ENCODE data around the gene LAMTOR1.
A peak's percentile ranks its signal among the peaks of the same experiment; 100 is the strongest.

Gene LAMTOR1

GRCh38 chr11:72100462-72100861 lies 2.6 kb downstream of the LAMTOR1 start:
- Histone ChIP-seq H3K27me3 (ENCODE audit: control insufficient read depth in 3 of 3, insufficient read depth in 3 of 3, low read depth in 1 of 3, low read length in 3 of 3) (no peaks in the 10 kb centered on the region), H2BK5ac (ENCODE audit: low read length) (no peak overlapping the region), H2BK120ac (ENCODE audit: low read depth, low read length) (no peak overlapping the region), H3K9me3 (replicated peaks in 1 of 2; ENCODE audit: control insufficient read depth in 2 of 2, insufficient read depth in 1 of 2, low read depth in 1 of 2, low read length in 2 of 2) (no peaks in the 10 kb centered on the region), H3K23ac (ENCODE audit: low read depth, low read length, poor library complexity) (no peak overlapping the region), H4K91ac (ENCODE audit: low read depth, low read length, poor library complexity) (no peak overlapping the region), H2AFZ (ENCODE audit: low read length) (no peak overlapping the region), H3K79me1 (ENCODE audit: low read depth, low read length) (peaks cover 4% of the 10 kb centered on the region), H3K14ac (ENCODE audit: low read length) (no peak overlapping the region), H2BK15ac (ENCODE audit: low read length) (no peak overlapping the region), H3K9ac (ENCODE audit: low read depth, low read length, poor library complexity) (no peak overlapping the region), H2AK5ac (ENCODE audit: low read depth, low read length) (no peak overlapping the region), H3K27ac (replicated peaks; ENCODE audit: low read length) (no peak overlapping the region), H3K36me3 (replicated peaks in 1 of 2; ENCODE audit: control insufficient read depth in 2 of 2, insufficient read depth in 2 of 2, low read length in 2 of 2) (peaks cover 23 to 58% of the 10 kb centered on the region in 2 donors), H2BK12ac (ENCODE audit: low read length) (no peak overlapping the region), H3K18ac (ENCODE audit: low read length) (no peak overlapping the region), H3K4me2 (ENCODE audit: insufficient read depth, low read length, poor library complexity, severe bottlenecking) (no peak overlapping the region), H3K4me1 (ENCODE audit: control insufficient read depth in 2 of 2, insufficient read depth in 1 of 2, low read depth in 1 of 2, low read length in 2 of 2) (peaks cover 9 to 11% of the 10 kb centered on the region in 2 donors), H3K4me3 (ENCODE audit: low read length in 2 of 2) (no peak overlapping the region), H4K8ac (ENCODE audit: low read depth, low read length) (no peak overlapping the region), H3K4ac (ENCODE audit: low read length) (no peak overlapping the region)
- WGBS, 2 donors (ENCODE audit: extremely low coverage in 2 of 2, insufficient read length in 2 of 2, insufficient replicate concordance in 1 of 2): no CpG with 5 or more reads among the region's 1 CpG
- DNase-seq (ENCODE audit: low spot score): no peak

DNA sequence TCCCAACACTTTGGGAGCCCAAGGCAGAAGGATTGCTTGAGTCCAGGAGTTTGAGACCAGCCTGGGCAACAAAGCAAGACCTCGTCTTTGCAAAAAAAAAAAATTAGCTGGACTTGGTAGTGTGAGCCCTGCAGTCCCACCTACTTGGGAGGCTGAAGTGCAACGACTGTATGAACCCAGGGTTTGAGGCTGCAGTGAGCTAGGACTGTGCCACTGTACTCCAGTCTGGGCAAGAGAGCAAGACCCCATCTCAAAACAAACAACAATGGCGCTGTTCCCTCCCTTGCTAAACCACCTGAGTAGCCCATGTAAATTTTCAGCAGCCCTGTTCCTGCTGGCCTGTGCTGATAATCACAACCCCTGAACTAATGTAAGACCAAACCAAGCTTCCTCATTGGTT lies 3.1 kb downstream of the LAMTOR1 start:
- DNase-seq (ENCODE audit: low spot score): no peak
- H4K8ac ChIP-seq (ENCODE audit: low read depth, low read length): no peak overlapping the region
- H3K36me3 ChIP-seq (replicated peaks in 1 of 2; ENCODE audit: control insufficient read depth in 2 of 2, insufficient read depth in 2 of 2, low read length in 2 of 2): peaks cover 26 to 63% of the 10 kb centered on the region in 2 donors
- no peak overlapping the region for H2BK120ac ChIP-seq (ENCODE audit: low read depth, low read length)
- no peaks in the 10 kb centered on the region for H3K27me3 ChIP-seq (ENCODE audit: control insufficient read depth in 3 of 3, insufficient read depth in 3 of 3, low read depth in 1 of 3, low read length in 3 of 3)
- no peak overlapping the region for H2AFZ ChIP-seq (ENCODE audit: low read length)
- H2BK5ac ChIP-seq (ENCODE audit: low read length): no peak overlapping the region
- no peak overlapping the region for H3K27ac ChIP-seq (replicated peaks; ENCODE audit: low read length)
- no peak overlapping the region for H3K14ac ChIP-seq (ENCODE audit: low read length)
- peaks cover 4% of the 10 kb centered on the region for H3K79me1 ChIP-seq (ENCODE audit: low read depth, low read length)
- no peak overlapping the region for H3K9ac ChIP-seq (ENCODE audit: low read depth, low read length, poor library complexity)
- H2AK5ac ChIP-seq (ENCODE audit: low read depth, low read length): no peak overlapping the region
- H3K4ac ChIP-seq (ENCODE audit: low read length): no peak overlapping the region
- H3K9me3 ChIP-seq (replicated peaks in 1 of 2; ENCODE audit: control insufficient read depth in 2 of 2, insufficient read depth in 1 of 2, low read depth in 1 of 2, low read length in 2 of 2): no peaks in the 10 kb centered on the region
- H3K4me2 ChIP-seq (ENCODE audit: insufficient read depth, low read length, poor library complexity, severe bottlenecking): no peak overlapping the region
- no CpG with 5 or more reads among the region's 3 CpGs for WGBS, 2 donors (ENCODE audit: extremely low coverage in 2 of 2, insufficient read length in 2 of 2, insufficient replicate concordance in 1 of 2)
- no peak overlapping the region for H3K23ac ChIP-seq (ENCODE audit: low read depth, low read length, poor library complexity)
- H2BK15ac ChIP-seq (ENCODE audit: low read length): no peak overlapping the region
- H2BK12ac ChIP-seq (ENCODE audit: low read length): no peak overlapping the region
- H4K91ac ChIP-seq (ENCODE audit: low read depth, low read length, poor library complexity): no peak overlapping the region
- peaks cover 9 to 11% of the 10 kb centered on the region in 2 donors for H3K4me1 ChIP-seq (ENCODE audit: control insufficient read depth in 2 of 2, insufficient read depth in 1 of 2, low read depth in 1 of 2, low read length in 2 of 2)
- no peak overlapping the region for H3K4me3 ChIP-seq (ENCODE audit: low read length in 2 of 2)
- no peak overlapping the region for H3K18ac ChIP-seq (ENCODE audit: low read length)

DNA sequence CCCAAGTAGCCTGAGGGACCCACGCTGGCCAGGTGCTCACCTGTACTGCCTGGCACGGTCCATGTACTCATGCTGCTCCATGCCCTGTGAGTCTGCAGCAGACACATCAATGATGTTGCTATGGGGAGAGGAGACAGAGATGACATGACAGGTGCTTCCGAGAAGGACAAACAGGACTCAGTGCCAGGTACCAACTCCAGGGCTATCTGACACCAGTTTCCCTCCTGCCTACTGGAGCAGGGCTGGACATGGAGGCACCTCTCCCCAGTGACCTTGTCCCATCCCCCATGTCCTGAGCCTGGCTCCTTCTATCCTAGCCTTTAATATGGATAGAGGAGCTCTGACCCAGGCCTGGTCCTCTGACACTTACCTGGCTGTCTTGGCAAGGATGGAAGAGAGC lies 4.4 kb downstream of the LAMTOR1 start:
- Histone ChIP-seq H2AK5ac (ENCODE audit: low read depth, low read length) (no peak overlapping the region), H3K4me3 (ENCODE audit: low read length in 2 of 2) (peak overlapping the region in 1 of 2 donors; percentile 39), H2BK15ac (ENCODE audit: low read length) (no peak overlapping the region), H3K36me3 (replicated peaks in 1 of 2; ENCODE audit: control insufficient read depth in 2 of 2, insufficient read depth in 2 of 2, low read length in 2 of 2) (peaks cover 30 to 73% of the 10 kb centered on the region in 2 donors), H3K4me1 (ENCODE audit: control insufficient read depth in 2 of 2, insufficient read depth in 1 of 2, low read depth in 1 of 2, low read length in 2 of 2) (peaks cover 9 to 10% of the 10 kb centered on the region in 2 donors), H3K79me1 (ENCODE audit: low read depth, low read length) (peaks cover 4% of the 10 kb centered on the region), H4K8ac (ENCODE audit: low read depth, low read length) (no peak overlapping the region), H3K27me3 (ENCODE audit: control insufficient read depth in 3 of 3, insufficient read depth in 3 of 3, low read depth in 1 of 3, low read length in 3 of 3) (no peaks in the 10 kb centered on the region), H3K14ac (ENCODE audit: low read length) (no peak overlapping the region), H3K9me3 (replicated peaks in 1 of 2; ENCODE audit: control insufficient read depth in 2 of 2, insufficient read depth in 1 of 2, low read depth in 1 of 2, low read length in 2 of 2) (no peaks in the 10 kb centered on the region), H2BK5ac (ENCODE audit: low read length) (no peak overlapping the region), H3K9ac (ENCODE audit: low read depth, low read length, poor library complexity) (no peak overlapping the region), H3K4me2 (ENCODE audit: insufficient read depth, low read length, poor library complexity, severe bottlenecking) (no peak overlapping the region), H2AFZ (ENCODE audit: low read length) (no peak overlapping the region), H2BK120ac (ENCODE audit: low read depth, low read length) (no peak overlapping the region), H4K91ac (ENCODE audit: low read depth, low read length, poor library complexity) (no peak overlapping the region), H3K23ac (ENCODE audit: low read depth, low read length, poor library complexity) (peak overlapping the region; percentile 50), H3K27ac (replicated peaks; ENCODE audit: low read length) (no peak overlapping the region), H3K4ac (ENCODE audit: low read length) (no peak overlapping the region), H3K18ac (ENCODE audit: low read length) (no peak overlapping the region), H2BK12ac (ENCODE audit: low read length) (no peak overlapping the region)
- DNase-seq (ENCODE audit: low spot score): no peak
- no CpG with 5 or more reads among the region's 3 CpGs for WGBS, 2 donors (ENCODE audit: extremely low coverage in 2 of 2, insufficient read length in 2 of 2, insufficient replicate concordance in 1 of 2)

GRCh38 chr11:72091292-72091691 lies 11.8 kb downstream of the LAMTOR1 start:
- Histone ChIP-seq H3K4ac (ENCODE audit: low read length) (no peak overlapping the region), H3K36me3 (replicated peaks in 1 of 2; ENCODE audit: control insufficient read depth in 2 of 2, insufficient read depth in 2 of 2, low read length in 2 of 2) (peaks cover 16 to 58% of the 10 kb centered on the region in 2 donors), H2BK12ac (ENCODE audit: low read length) (no peak overlapping the region), H3K27ac (replicated peaks; ENCODE audit: low read length) (no peak overlapping the region), H3K9me3 (replicated peaks in 1 of 2; ENCODE audit: control insufficient read depth in 2 of 2, insufficient read depth in 1 of 2, low read depth in 1 of 2, low read length in 2 of 2) (no peaks in the 10 kb centered on the region), H3K14ac (ENCODE audit: low read length) (no peak overlapping the region), H2AK5ac (ENCODE audit: low read depth, low read length) (no peak overlapping the region), H3K4me1 (ENCODE audit: control insufficient read depth in 2 of 2, insufficient read depth in 1 of 2, low read depth in 1 of 2, low read length in 2 of 2) (no peaks in the 10 kb centered on the region), H3K23ac (ENCODE audit: low read depth, low read length, poor library complexity) (no peak overlapping the region), H4K91ac (ENCODE audit: low read depth, low read length, poor library complexity) (no peak overlapping the region), H2BK15ac (ENCODE audit: low read length) (no peak overlapping the region), H3K4me2 (ENCODE audit: insufficient read depth, low read length, poor library complexity, severe bottlenecking) (no peak overlapping the region), H3K18ac (ENCODE audit: low read length) (no peak overlapping the region), H3K9ac (ENCODE audit: low read depth, low read length, poor library complexity) (no peak overlapping the region), H2BK120ac (ENCODE audit: low read depth, low read length) (no peak overlapping the region), H3K27me3 (ENCODE audit: control insufficient read depth in 3 of 3, insufficient read depth in 3 of 3, low read depth in 1 of 3, low read length in 3 of 3) (no peaks in the 10 kb centered on the region), H4K8ac (ENCODE audit: low read depth, low read length) (no peak overlapping the region), H3K79me1 (ENCODE audit: low read depth, low read length) (no peaks in the 10 kb centered on the region), H2AFZ (ENCODE audit: low read length) (no peak overlapping the region), H2BK5ac (ENCODE audit: low read length) (no peak overlapping the region), H3K4me3 (ENCODE audit: low read length in 2 of 2) (no peak overlapping the region)
- no CpG with 5 or more reads among the region's 4 CpGs for WGBS, 2 donors (ENCODE audit: extremely low coverage in 2 of 2, insufficient read length in 2 of 2, insufficient replicate concordance in 1 of 2)
- DNase-seq (ENCODE audit: low spot score): peak; percentile 59

All from neuronal stem cell (in vitro differentiated cells).